HG02840 (cell line): ENCODE results near the gene CHN2.

ENCODE experiments used
- ATAC-seq: cut with Tn5 transposase; IDR thresholded peaks from one replicate; pipeline ENCODE4 v1.9.1; 2021; ENCODE audit warnings: mild to moderate bottlenecking, moderate library complexity, moderate number of reproducible peaks; ENCODE audit not compliant: unreplicated experiment, low FRiP score

CHN2 gene

GRCh38 chr7:29418056-29418455 is 223.5 kb downstream of the CHN2 start:
- no peak for ATAC-seq

DNA sequence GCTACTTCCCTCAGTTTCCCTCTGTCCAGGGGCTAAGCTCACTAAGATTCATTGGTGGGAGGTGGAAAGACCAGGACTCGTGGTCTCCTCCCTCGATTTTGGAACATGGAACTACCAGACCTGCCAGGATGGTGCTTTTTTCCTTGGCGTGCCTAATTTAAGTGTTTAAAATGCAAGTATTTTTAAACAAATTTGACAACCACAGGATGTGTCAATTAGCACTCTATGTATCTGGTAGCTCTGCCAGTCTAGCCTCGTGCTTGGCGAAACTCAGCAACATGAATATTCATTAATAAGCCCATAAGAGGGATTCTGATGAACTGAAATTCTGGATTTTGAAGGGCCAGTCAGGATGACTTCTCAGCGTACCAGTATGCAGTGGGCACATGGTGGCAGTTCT is 224.1 kb downstream of the CHN2 start:
- ATAC-seq = no peak

- no peak for ATAC-seq
Observed at GRCh38 chr7:29420011-29420410, 225.4 kb downstream of the CHN2 start.

GRCh38 chr7:29421010-29421956 is 226.7 kb downstream of the CHN2 start:
- no peak for ATAC-seq

- no peak for ATAC-seq
Observed at GRCh38 chr7:29422829-29423228, 228.3 kb downstream of the CHN2 start.

DNA sequence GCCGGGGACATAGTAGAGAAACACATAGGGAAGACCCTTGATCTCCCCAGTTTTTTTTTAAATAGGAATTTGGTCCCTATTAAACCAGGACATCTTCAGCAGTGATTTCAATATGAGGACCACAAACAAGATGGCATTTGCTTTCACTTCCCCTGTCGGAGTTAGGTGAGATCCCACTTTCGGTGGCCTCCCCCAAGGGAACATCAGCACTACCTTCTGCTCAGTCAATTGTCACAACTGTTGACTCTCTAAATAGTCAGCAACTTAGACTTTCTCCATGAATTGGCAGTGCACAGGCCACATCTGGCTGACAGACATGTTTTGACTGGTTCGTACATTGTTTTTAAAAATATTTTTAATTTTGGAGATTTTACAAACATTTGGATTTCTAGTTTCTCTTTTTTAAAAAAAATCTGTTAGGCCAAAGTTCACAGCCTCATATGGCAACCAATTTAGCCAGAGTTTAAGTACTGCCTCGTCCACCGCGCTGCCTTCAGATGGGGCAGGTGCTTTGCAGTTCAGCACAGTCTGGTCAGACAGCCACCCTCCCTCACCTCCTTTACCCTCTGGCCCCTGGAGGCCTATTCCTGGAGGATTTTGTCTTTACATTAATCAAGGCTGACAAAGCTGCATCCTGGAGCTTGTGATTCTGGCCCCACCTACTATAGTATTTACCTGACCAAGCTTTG is 229.9 kb downstream of the CHN2 start:
- no peak for ATAC-seq

DNA sequence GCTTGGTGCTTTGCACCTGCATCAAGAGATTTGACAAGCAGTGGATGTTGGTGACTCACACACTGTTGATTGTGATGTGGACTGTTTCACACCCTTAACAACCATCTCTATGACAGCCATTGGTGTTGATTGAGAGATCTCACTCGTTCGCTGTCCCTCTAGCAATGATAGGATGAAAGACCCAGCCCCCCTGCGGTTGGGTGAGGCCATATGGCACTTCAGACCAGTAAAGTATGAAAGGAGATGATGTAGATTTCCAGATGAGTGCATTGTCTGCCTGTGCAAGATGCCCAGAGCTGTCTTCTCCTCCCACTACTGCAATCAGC is 230.4 kb downstream of the CHN2 start:
- ATAC-seq = no peak

- no peak for ATAC-seq
Observed at GRCh38 chr7:29426587-29426986, 232.0 kb downstream of the CHN2 start.

DNA sequence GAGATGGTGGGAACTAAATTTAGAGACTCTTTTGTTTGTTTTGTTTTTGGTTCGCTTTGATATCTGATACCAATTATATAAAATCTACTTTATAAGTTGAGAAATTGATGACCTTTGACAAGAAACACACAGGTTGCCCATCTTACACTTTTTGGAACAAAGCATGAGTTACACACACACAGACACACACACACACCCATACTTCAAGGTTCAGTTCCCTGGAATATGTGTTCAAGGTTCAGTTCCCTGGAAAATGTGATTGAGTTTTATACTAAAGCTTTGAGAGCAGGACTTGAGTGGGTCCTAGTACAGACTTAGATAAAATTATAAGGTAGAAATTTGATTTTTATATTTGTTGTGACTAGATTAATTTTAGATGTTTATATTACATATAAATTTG is 234.8 kb downstream of the CHN2 start:
- ATAC-seq = no peak

- ATAC-seq = no peak
Observed at GRCh38 chr7:29430279-29430949, 235.8 kb downstream of the CHN2 start.

DNA sequence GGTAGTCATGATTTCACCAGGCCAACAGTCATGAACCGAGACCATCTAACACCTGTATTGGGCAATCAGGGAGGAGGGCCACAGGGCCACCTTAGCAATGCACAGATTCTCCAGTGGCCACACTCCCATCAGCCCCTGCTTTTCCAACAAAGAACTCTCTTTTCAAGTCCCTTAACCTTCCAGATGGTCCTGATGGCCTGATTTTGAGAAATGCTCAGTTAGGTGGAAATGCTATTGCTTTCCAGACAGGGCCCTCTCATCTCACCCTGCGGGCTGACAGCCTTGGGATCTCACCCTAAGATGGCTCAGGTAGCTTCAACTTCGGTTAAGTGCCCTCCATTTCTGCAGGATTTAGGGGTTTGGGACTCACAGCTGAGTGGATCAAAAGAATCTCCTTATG is 237.1 kb downstream of the CHN2 start:
- ATAC-seq = no peak

DNA sequence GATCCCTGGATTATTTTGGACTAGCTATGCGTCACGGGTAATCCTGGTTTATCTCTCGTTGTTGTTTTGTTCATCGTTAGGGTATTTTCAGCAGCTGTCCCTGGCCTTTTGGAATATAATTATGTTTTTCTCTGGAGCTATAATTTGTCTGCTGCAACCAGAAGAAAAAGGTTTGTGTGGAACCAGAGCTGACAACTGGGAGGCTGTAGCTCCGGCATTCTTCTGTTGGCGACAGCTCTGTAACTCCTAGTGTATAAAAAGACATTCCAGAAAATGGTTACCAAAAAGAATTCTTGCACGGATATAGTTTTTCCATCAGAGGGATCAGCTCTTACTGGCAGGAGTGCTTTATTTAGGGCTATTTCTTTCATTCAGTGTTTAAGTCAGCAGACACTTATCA is 238.1 kb downstream of the CHN2 start:
- no peak for ATAC-seq

GRCh38 chr7:29434380-29434768 is 239.8 kb downstream of the CHN2 start:
- no peak for ATAC-seq

DNA sequence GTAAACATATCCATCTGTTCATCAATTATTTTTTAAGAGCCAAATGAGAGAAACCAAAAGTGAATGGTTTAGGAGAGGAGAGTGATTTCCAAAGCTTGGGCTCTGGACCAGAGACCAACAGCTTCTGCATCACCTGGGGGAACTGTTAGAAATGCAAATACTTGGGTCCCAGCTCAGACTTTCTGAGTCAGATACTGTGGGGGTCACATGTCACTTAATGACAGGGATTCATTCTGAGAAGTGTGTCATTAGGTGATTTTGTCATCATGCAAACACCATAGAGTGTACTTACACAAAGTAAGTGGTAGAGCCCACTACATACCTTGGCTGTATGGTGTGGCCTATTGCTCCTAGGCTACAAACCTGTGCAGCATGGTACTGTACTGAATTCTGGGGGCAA is 240.6 kb downstream of the CHN2 start:
- peak; percentile 58 for ATAC-seq

DNA sequence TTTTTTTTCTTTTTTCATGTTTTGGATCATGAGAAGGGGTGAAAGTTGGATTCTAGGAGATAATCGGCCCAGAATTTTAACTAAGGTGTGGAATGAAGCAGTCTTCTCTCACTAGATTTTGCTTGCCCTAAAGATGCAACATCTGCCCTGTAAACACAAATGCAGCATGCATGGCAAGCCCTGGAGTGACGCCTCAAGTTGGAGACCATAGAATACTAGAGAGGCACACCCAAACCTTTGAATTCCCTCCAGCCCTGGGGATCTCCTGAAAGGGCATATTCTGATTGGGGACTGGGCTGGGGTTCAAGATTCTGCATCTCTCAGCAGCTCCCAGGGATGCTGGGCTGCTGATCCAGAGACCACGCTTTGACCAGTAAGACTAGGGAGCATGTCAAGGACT is 241.3 kb downstream of the CHN2 start:
- no peak for ATAC-seq

- ATAC-seq = no peak
Observed at GRCh38 chr7:29442146-29442545, 247.6 kb downstream of the CHN2 start.

DNA sequence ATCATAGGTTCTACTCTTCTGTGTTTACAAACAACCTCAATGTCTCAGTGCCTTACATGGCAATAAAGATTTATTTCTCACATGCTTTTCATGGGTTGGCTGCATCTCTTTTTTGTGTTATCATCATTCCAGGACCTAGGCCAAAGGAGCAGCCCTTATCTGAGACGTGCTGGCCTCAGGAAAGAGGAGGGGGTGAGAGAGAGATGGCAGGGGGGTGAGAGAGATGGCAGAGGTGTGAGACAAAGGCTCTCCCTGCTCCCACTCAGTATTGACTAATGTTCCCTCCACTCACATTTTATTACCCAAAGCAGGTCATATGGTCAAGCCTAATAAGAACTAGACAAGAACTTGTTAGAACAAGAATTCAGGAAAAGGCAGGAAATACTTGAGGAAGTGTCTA is 249.0 kb downstream of the CHN2 start:
- no peak for ATAC-seq

DNA sequence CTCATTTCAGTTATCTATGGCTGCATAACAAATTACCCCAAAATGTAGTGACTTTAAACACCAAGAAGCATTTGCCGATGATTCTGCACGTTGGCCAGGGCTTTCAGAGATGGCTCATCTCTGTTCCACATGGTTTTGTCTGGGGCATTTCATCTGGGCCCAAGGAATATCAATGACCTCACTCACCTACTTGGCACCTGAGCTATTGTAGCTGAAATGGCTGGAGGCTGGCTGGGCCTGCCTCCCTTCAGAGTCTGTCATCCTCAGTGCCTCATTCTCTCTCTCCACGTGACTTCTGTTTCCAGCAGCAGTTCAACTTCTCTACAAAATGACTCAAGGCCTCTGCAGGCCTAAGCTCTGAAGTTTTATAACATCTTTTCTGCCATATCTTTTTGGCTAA is 249.7 kb downstream of the CHN2 start:
- ATAC-seq = no peak

GRCh38 chr7:29445736-29446135 is 251.2 kb downstream of the CHN2 start:
- ATAC-seq = no peak

DNA sequence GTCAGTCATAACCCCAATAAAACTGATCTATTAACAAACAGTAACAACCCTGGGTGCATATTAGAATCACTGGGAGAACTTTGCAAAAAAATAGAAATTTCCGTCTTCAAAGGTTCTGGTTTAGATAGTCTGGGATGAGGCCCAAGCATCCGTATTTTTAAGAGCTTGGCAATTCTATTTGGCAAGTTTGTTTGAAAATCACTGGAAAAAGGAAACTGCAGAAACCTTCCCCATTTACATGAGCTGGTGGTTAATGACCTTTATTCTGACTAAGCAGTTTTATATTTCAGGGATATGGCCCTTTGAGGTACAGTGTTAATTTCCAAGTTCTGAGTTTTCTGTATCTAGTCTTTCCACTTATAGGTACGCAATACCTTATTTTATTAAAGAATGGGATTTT is 253.3 kb downstream of the CHN2 start:
- ATAC-seq = no peak

DNA sequence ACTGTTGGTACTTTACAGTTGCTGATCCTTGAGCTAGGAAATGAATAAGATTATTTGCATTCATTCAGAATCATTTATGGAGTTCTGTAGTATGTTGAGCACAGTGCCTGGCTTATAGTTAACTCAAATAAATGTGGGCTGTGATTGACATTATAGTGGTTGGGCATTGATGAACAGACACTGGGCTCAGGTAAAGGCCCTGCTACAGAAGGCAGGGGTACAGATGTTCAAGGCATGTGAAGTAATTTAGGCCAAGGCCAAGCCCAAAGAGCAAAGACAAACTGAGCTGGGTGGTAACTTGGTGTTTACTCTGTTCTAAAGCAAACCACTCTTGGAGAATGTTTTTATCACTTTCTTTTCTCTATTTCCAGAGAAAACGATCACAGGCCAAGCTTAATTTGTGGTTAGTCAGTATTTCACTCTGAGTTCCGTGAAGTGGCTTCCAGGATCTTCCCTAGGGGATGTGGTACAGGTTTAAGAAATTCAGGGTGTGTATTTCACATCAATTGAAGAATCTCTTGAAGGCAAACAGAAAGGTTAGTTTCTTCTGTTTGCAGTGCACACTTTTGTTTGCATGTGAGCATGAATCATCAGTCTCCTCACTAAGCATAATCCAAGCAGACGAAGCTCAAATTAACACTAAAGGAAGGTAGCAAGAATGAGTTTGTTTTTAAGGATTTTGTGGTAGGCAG is 255.1 kb downstream of the CHN2 start:
- ATAC-seq = no peak
